Gastroesophageal sphincter (tissue), 3 donors: Measurements from ENCODE around the gene MAPK11.

Source experiments
- CTCF ChIP-seq, 4 experiments: fragments of 200-600 bp in 2 of 4; fragments of 450-650 bp in 2 of 4; sonication (generic) in 1 of 4; IDR thresholded peaks; one replicate each; pipeline ENCODE4 v1.5.1; 2017 to 2019; ENCODE audit warnings: antibody characterized with exemption in 4 of 4, mild to moderate bottlenecking in 2 of 4, moderate library complexity in 2 of 4
- POLR2A ChIP-seq, 2 donors: fragments of 450-650 bp; IDR thresholded peaks; one replicate each; pipeline ENCODE4 v1.6.1; 2017; ENCODE audit warnings: antibody characterized with exemption in 2 of 2, mild to moderate bottlenecking in 2 of 2, moderate library complexity in 1 of 2

GRCh38 chr22:50226063-50226874, 43.9 kb downstream of the MAPK11 start:
- TF ChIP-seq CTCF (IDR thresholded peaks at IDR 0.05) (no peak), POLR2A (IDR thresholded peaks at IDR 0.05) (no peak)
